Measurements from ENCODE around the gene MARCHF3.

DNA sequence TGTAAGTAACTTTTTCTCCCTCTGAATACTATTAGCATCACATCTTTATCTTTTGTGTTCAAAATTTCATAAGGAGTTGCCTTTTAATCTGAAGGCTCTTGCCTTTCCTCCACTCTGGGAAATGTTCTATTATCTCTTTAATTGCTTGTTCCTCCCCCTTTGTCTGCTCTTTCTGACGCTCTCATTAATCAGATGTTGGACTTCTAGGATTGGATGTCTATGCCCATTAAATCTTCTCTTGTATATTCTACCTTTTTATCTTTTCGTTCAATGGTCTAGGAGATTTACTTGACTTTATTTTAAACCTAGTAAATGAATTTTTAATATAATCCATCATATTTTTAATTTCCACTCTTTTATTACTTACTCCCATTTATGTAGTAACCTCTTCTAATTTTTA, 76.7 kb downstream of the MARCHF3 start:
- TF ChIP-seq CTCF (IDR thresholded peaks at IDR 0.05), result no peak
- no peak for TF ChIP-seq POLR2A (IDR thresholded peaks at IDR 0.05)
